IMR-90 (cell line): ENCODE data around the gene GIMAP5. TPM values are rescaled to one million over a fixed set of nuclear protein-coding genes. Genes with fewer than 3 reads are reported as not detected.

ENCODE experiments used
- ATAC-seq: fragments of 200-7000 bp; cut with Tn5 transposase; 2 replicates; pipeline ENCODE4 v1.9.1; 2020; ENCODE audit warnings: low read depth, mild to moderate bottlenecking, moderate library complexity
- BruUV-seq: library from RNA; stranded (reverse); fragments of 400-500 nt; replicated peaks from 2 replicates; lab custom pipeline; 2021; lab: Mats Ljungman, UMichigan
- CTCF ChIA-PET: fragments of 300-600 bp; formaldehyde crosslinking; extraction: SDS; loops from one replicate; lab custom pipeline; 2021; ENCODE audit warnings: antibody characterized with exemption; lab: Yijun Ruan, JAX
- POLR2A ChIA-PET: fragments of 300-600 bp; sonication (Branson Sonifier 250); formaldehyde crosslinking; loops from one replicate; lab custom pipeline; 2022; ENCODE audit warnings: antibody characterized with exemption; ENCODE audit not compliant: unreplicated experiment; lab: Charles Lee
- DNase-seq: peaks from one replicate; pipeline ENCODE4 v3.0.0; 2013
- H2AFZ ChIP-seq: replicated peaks from 2 replicates; pipeline ENCODE3; 2013; ENCODE audit warnings: low read length, mild to moderate bottlenecking; ENCODE audit not compliant: poor library complexity
- H2AK5ac ChIP-seq: 2 replicates; pipeline ENCODE4 v1.6.1; 2013; ENCODE audit warnings: low read depth, low read length, inconsistent platforms
- H2AK9ac ChIP-seq: replicated peaks from 2 replicates; pipeline ENCODE3; 2013; ENCODE audit warnings: mild to moderate bottlenecking, low read depth, low read length, moderate library complexity; ENCODE audit not compliant: poor library complexity
- H2BK120ac ChIP-seq: 2 replicates; pipeline ENCODE4 v1.6.1; 2013; ENCODE audit warnings: low read depth, low read length, inconsistent platforms
- H2BK15ac ChIP-seq: 3 replicates; pipeline ENCODE4 v1.6.1; 2013; ENCODE audit warnings: low read depth, low read length, inconsistent platforms
- H2BK20ac ChIP-seq: 2 replicates; pipeline ENCODE4 v1.6.1; 2013; ENCODE audit warnings: low read depth, mild to moderate bottlenecking, inconsistent platforms, low read length, moderate library complexity
- H2BK5ac ChIP-seq: 2 replicates; pipeline ENCODE4 v1.6.1; 2013; ENCODE audit warnings: mild to moderate bottlenecking, low read depth, low read length, inconsistent platforms; ENCODE audit not compliant: poor library complexity, severe bottlenecking
- H3K14ac ChIP-seq: replicated peaks from 2 replicates; pipeline ENCODE4 v1.6.1; 2013; ENCODE audit warnings: low read depth, low read length, inconsistent platforms
- H3K18ac ChIP-seq: 2 replicates; pipeline ENCODE4 v1.6.1; 2013; ENCODE audit warnings: low read depth, low read length, control low read depth
- H3K23ac ChIP-seq: 2 replicates; pipeline ENCODE4 v1.6.1; 2013; ENCODE audit warnings: low read depth, low read length, inconsistent platforms
- H3K27ac ChIP-seq: 2 replicates; pipeline ENCODE4 v1.5.1; 2013; ENCODE audit warnings: mild to moderate bottlenecking, control low read depth, low read length; ENCODE audit not compliant: insufficient read depth
- H3K27me3 ChIP-seq: 2 replicates; pipeline ENCODE4 v1.6.1; 2013; ENCODE audit warnings: low read length; ENCODE audit not compliant: control insufficient read depth, insufficient read depth
- H3K36me3 ChIP-seq: 2 replicates; pipeline ENCODE4 v1.6.1; 2013; ENCODE audit warnings: low read length, mixed read lengths; ENCODE audit not compliant: control insufficient read depth, insufficient read depth
- H3K4ac ChIP-seq: 2 replicates; pipeline ENCODE4 v1.6.1; 2013; ENCODE audit warnings: low read depth, low read length, inconsistent platforms
- H3K4me1 ChIP-seq: 2 replicates; pipeline ENCODE4 v1.6.1; 2013; ENCODE audit warnings: low read length, mixed read lengths; ENCODE audit not compliant: control insufficient read depth, insufficient read depth
- H3K4me2 ChIP-seq: 2 replicates; pipeline ENCODE4 v1.6.1; 2013; ENCODE audit warnings: low read depth, mild to moderate bottlenecking, control low read depth, low read length, moderate library complexity
- H3K4me3 ChIP-seq: 2 replicates; pipeline ENCODE4 v1.5.1; 2013; ENCODE audit warnings: low read depth, mild to moderate bottlenecking, control low read depth, low read length, moderate library complexity; ENCODE audit not compliant: insufficient read depth
- H3K56ac ChIP-seq: 2 replicates; pipeline ENCODE4 v1.6.1; 2013; ENCODE audit warnings: low read length, inconsistent platforms; ENCODE audit not compliant: insufficient read depth; ENCODE audit errors: extremely low read depth
- H3K79me1 ChIP-seq, 2 experiments: 2 replicates each; pipeline ENCODE4 v1.6.1; 2013; ENCODE audit warnings: low read length in 2 of 2, inconsistent platforms in 1 of 2, low read depth in 1 of 2
- H3K9ac ChIP-seq: 2 replicates; pipeline ENCODE4 v1.6.1; 2013; ENCODE audit warnings: low read depth, low read length, control low read depth
- H3K9me1 ChIP-seq: 2 replicates; pipeline ENCODE4 v1.6.1; 2013; ENCODE audit warnings: low read length, inconsistent platforms; ENCODE audit not compliant: insufficient read depth
- H3K9me3 ChIP-seq: 2 replicates; pipeline ENCODE4 v1.6.1; 2013; ENCODE audit warnings: low read length; ENCODE audit not compliant: control insufficient read depth, insufficient read depth
- H4K20me1 ChIP-seq: 2 replicates; pipeline ENCODE4 v1.6.1; 2013; ENCODE audit warnings: low read length, inconsistent platforms; ENCODE audit not compliant: insufficient read depth
- H4K5ac ChIP-seq: 2 replicates; pipeline ENCODE4 v1.6.1; 2013; ENCODE audit warnings: mild to moderate bottlenecking, low read depth, low read length, control low read depth
- H4K8ac ChIP-seq, 2 experiments: 2 replicates each; pipeline ENCODE4 v1.6.1; 2013; ENCODE audit warnings: low read depth in 2 of 2, low read length in 2 of 2, control low read depth in 1 of 2, inconsistent platforms in 1 of 2
- H4K91ac ChIP-seq: 2 replicates; pipeline ENCODE4 v1.6.1; 2013; ENCODE audit warnings: low read depth, low read length, inconsistent platforms; ENCODE audit not compliant: insufficient read depth
- ELK1 ChIP-seq: fragments of 150-350 bp; IDR thresholded peaks from 2 replicates; pipeline ENCODE4 v1.6.1; 2016; ENCODE audit warnings: low read depth, mild to moderate bottlenecking, low read length, moderate library complexity, borderline replicate concordance
- NFE2L2 ChIP-seq: fragments of 150-350 bp; IDR thresholded peaks from 2 replicates; pipeline ENCODE4 v1.6.1; 2016; ENCODE audit warnings: low read depth, mild to moderate bottlenecking, low read length
- WGBS, 2 experiments: methylation state at CpG; one replicate each; pipeline versions ENCODE4 v1.1.5 to v1.1.7; 2013; ENCODE audit warnings: missing lambda C conversion rate in 2 of 2; ENCODE audit not compliant: insufficient read length in 1 of 2; ENCODE audit errors: extremely low coverage in 2 of 2; 5-methylcytosine and 5-hydroxymethylcytosine counted together
- dilution Hi-C: fragments of 300-500 bp; cut with HindIII; formaldehyde crosslinking; loops from one replicate; pipeline ENCODE4 v1.14.3; 2018; ENCODE audit warnings: low sequenced_read_pairs; ENCODE audit not compliant: unreplicated experiment
- in situ Hi-C: fragments of 300-500 bp; cut with MboI; formaldehyde crosslinking; loops from 3 replicates; pipeline ENCODE4 v1.14.3; 2019; ENCODE audit warnings: low sequenced_read_pairs, inconsistent platforms, mixed read lengths
- intact Hi-C: fragments of 100-400 bp; cut with micrococcal nuclease; formaldehyde crosslinking; loops from 2 replicates; pipeline ENCODE4 v1.10.0; 2022
- polyA plus RNA-seq, 3 experiments: library from polyadenylated mRNA; depleted of rRNA; stranded (reverse); fragments of >200 nt; gene quantifications; 2 replicates each; pipeline ENCODE4 v1.2.3, GENCODE V29; 2012; ENCODE audit warnings: low replicate concordance in 1 of 3
- total RNA-seq: library from RNA; depleted of rRNA; stranded (reverse); fragments of >200 nt; gene quantifications from 2 replicates; pipeline ENCODE4 v1.2.3, GENCODE V29; 2012

The GIMAP5 gene
- total and polyA plus RNA-seq, 2 of the 4 experiments (the other 2 are of a cell fraction) = not detected

- no peak for TF ChIP-seq ELK1
These were observed at the start of gene GIMAP5 (continued) for GRCh38 chr7:150737265-150738055.

- no peak overlapping the region for H3K27ac ChIP-seq
- intact Hi-C loops (no loop called here), in situ Hi-C loops (no loop called here), dilution Hi-C loops (no loop called here)
- POLR2A ChIA-PET = no interaction called here
- no peaks in the 10 kb centered on the region for H3K79me1 ChIP-seq
- no peak overlapping the region for H3K9ac ChIP-seq
- no peak overlapping the region for H4K91ac ChIP-seq
- H2BK120ac ChIP-seq = no peak overlapping the region
- no peak overlapping the region for H2BK15ac ChIP-seq
- H2AFZ ChIP-seq = no peak overlapping the region
- no peak overlapping the region for H3K56ac ChIP-seq
- no peak overlapping the region for H2AK5ac ChIP-seq
- no peaks in the 10 kb centered on the region; the same call in 1 of the 2 replicates for H3K4me1 ChIP-seq
- ATAC-seq = no peak
- no TSS peak for BruUV-seq
- H3K4ac ChIP-seq = no peak overlapping the region
- H2BK20ac ChIP-seq = no peak overlapping the region
- H4K20me1 ChIP-seq = no peaks in the 10 kb centered on the region
- no peaks in the 10 kb centered on the region for H3K27me3 ChIP-seq
- H3K36me3 ChIP-seq = no peaks in the 10 kb centered on the region
- H3K4me2 ChIP-seq = no peak overlapping the region
- H3K18ac ChIP-seq = no peak overlapping the region
- CTCF ChIA-PET = no interaction called here
- H3K4me3 ChIP-seq = no peak overlapping the region
- 93% methylated on average over 2 of the region's 6 CpGs; no CpG with 5 or more reads in 1 of the 2 experiments for WGBS, 2 experiments
- H3K23ac ChIP-seq = no peak overlapping the region
- no peak overlapping the region for H4K5ac ChIP-seq
- no peaks in the 10 kb centered on the region for H3K9me1 ChIP-seq
- no peak overlapping the region for H2AK9ac ChIP-seq
- no peak overlapping the region for H2BK5ac ChIP-seq
- DNase-seq = no peak
- TF ChIP-seq NFE2L2 = no peak
- no peak overlapping the region for H4K8ac ChIP-seq
- H3K9me3 ChIP-seq = peaks cover 5% of the 10 kb centered on the region
- H3K14ac ChIP-seq = no peak overlapping the region
These were observed 48.6 kb upstream of the GIMAP5 start for GRCh38 chr7:150688630-150689029.
